HG02943 (cell line): Measurements from ENCODE around the gene GPR42.
"Not testable (repeated sequence)": the region's sequence is repeated elsewhere in the genome, so short reads cannot be mapped to it uniquely, and the experiment has no call there.

Source experiments
- ATAC-seq: cut with Tn5 transposase; IDR thresholded peaks from one replicate; pipeline ENCODE4 v1.9.1; 2021; ENCODE audit warnings: mild to moderate bottlenecking, low read depth, moderate library complexity; ENCODE audit not compliant: unreplicated experiment

The GPR42 gene

DNA sequence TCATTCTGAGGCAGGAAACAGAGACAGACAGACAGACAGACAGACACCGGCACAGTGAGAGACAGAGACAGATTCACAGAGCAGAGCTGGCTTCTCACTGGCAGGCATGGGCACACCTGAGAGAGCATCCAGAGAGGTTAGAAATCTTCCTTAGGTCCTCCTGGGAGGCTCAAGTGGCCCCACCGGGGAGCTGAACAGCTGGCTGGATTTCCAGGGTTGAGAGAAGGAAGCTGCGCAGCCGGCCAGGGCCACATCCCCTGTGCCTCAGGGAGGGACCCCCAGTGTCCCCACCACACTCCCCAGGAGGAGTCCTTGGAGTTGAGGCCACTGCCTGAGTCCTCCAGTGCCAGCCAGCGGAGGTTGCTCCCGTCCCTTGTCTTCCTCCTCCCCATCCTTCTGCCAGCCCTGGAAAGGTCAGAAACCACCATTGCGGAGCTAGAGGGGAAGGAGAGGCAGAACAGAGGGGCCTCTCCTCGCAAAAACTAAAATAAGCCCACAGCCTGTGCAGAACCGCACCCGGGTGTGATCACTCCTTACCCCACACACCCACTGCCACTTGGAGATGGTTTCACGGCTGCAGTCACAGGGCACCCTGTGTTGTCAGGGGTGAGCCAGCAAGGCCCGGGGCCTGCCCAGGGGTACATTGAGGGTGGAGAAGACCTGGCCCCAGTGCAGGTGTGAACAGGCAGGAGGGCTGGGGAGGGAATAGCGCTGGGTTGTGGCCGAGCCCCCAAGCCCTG, 8.4 kb upstream of the GPR42 start:
- ATAC-seq: no peak

DNA sequence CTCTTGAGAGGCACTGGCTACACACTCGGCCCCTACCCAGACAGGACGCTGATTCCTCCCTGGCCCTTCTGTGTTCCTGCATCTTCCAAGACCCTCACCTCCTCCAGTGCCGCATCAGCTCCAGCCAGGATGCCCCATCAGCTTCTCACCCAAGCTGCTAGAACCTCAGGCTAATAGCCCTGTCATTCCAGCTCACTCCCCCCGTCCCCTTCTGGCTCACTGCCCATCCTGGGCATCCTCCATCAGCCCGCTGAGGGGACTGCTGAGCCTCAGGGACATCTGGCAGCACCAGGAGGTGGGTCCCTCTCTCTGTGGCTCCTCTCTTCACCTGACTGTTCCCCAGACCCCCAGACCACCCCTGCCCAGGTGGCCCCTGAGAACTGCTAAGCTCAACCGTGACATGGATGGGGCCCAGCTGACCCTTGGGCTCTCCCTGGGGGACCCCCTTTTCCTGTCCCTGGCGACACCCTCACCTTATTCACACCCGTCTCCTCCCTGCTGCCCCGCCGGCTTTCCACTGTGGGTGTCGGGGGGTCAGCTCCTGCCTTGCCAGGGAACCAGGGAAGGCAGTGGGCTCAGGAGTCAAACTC, 7.8 kb upstream of the GPR42 start:
- ATAC-seq: no peak

DNA sequence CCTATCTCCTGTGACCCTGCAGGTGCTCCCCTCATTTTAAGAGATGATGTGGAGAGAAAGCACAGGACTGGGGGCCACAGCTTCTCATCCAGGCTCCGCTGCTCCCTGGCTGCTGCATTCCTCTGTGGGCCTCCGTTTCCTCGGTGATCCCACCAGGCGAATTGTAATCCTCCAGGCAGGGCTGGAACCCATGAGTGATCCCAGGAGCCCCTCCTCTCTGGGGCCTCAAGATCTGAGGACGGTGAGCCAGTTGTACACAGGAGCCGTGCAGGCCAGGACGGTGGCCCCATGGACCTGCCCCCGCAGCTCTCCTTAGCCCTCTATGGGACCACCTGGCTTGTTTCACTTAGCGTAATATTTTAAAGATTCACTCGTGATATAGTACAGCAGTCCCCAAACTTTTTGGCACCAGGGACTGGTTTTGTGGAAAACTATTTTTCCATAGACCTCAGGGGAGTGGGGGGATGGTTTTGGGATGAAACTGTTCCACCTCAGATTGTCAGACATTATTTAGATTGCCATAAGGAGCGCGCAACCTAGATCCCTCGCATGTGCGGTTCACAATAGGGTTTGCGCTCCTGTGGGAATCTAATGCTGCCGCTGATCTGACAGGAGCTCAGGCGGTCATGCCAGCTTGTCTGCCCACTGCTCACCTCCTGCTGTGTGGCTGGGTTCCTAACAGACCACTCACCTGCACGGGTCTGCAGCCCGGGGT, 7.0 kb upstream of the GPR42 start:
- no peak for ATAC-seq

GRCh38 chr19:35365303-35365702, 5.6 kb upstream of the GPR42 start:
- ATAC-seq: no peak

DNA sequence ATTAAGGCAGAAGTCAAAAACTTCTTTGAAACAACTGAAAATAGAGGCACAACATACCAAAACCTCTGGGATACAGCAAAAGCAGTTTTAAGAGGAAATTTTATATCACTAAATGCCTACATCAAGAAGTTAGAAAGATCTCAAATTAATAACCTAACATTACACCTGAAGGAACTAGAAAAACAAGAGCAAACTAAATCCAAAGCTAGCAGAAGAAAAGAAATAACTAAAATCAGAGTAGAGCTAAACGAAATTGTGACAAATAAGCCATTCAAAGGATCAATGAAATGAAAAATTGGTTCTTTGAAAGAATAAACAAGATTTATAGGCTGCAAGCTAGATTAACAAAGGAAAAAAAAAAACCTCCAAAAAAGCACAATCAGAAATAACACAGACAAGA, 2.5 kb upstream of the GPR42 start:
- no peak for ATAC-seq

DNA sequence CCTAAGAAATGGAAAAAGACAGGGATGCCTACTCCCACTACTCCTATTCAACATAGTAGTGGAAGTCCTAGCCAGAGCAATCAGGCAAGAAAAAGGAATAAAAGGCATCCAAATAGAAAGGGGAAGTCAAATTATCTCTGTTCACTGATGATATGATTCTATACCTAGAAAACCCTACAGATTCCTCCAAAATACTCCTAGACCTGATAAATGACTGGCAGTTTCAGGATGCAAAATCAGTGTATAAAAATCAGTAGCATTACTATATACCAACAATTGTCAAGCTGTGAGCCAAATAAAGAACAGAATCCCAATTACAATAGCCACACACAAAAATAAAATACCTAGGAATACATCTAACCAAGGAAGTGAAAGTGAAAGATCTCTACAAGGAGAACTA, 1.3 kb upstream of the GPR42 start:
- ATAC-seq: no peak

DNA sequence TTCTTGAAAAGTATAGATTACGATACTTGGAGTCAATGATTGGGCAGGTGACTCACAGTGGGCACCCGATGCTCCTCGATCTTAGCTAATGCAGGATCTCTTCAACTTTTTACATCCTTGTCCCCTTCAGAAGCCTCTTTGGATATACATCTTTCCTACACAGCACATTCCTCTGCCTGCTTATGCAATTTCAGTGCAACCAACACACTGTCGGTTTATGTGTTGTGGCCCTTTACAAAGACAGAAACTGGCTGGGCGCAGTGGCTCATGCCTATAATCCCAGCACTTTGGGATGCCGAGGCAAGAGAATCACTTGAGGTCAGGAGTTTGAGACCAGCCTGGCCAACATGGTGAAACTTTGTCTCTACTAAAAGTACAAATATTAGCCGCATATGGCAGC, 2.6 kb downstream of the GPR42 start:
- no peak for ATAC-seq

- not testable (repeated sequence) for ATAC-seq
Measured at GRCh38 chr19:35374031-35374430, 3.2 kb downstream of the GPR42 start.

- ATAC-seq: no peak
Measured at GRCh38 chr19:35375505-35376307, 4.8 kb downstream of the GPR42 start.

GRCh38 chr19:35377656-35378055, 6.8 kb downstream of the GPR42 start:
- no peak for ATAC-seq

- no peak for ATAC-seq
Measured at GRCh38 chr19:35378356-35378755, 7.5 kb downstream of the GPR42 start.

GRCh38 chr19:35379545-35379944, 8.7 kb downstream of the GPR42 start:
- not testable (repeated sequence) for ATAC-seq

DNA sequence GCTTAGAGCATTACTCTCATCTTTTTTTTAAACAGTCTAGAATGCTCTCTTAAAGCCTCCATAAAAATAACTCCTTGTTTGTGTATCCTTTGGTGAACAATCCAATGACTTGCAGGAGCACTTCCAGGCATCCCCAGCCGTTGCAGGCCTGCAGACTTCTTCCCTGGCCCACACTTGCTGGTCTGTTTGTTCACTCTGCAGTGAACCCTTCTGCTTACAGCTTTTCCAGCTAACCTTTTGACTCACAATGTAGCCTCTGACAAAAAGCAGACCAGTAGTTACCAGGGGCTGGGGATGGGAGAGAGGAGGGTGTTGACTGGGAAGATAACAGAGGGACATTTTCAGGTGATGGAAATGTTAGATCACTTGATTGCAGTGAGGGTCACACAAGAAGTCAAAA, 9.1 kb downstream of the GPR42 start:
- no peak for ATAC-seq

DNA sequence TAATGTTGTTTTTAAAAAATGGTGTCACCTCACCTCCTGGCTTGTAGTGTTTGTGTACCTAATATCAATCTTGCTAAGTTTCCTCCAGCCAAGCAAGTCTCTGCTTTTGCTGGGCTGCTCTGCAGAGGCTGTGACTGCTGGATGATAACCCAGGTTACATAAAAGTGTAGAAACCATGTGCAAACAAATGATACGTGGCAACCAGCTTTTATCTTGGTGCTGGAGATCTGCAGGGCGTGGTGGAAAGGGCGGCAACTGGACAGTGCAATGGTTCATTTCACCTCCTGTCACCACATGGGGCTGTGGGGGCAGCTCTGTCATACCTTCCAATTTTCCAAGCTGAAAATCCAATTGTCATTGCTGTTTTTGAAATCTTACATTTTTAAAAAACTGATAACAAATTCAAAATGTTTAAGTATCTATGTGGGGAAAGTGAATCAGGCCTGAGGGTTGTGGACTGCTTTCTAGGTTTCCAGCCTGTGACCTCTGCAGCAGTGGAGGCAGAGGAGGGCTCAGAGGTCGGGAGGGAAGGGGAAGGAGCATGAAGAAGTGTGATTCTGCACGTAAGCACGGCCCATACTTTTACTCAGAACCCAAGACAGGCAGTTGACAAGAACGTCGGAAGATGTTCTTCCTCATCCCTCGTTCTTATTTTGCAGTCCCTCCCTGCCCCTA, 9.7 kb downstream of the GPR42 start:
- no peak for ATAC-seq

GRCh38 chr19:35381318-35381717, 10.4 kb downstream of the GPR42 start:
- ATAC-seq: no peak

- no peak for ATAC-seq
Measured at GRCh38 chr19:35381926-35382325, 11.1 kb downstream of the GPR42 start.

GRCh38 chr19:35383536-35383935, 12.7 kb downstream of the GPR42 start:
- no peak for ATAC-seq

DNA sequence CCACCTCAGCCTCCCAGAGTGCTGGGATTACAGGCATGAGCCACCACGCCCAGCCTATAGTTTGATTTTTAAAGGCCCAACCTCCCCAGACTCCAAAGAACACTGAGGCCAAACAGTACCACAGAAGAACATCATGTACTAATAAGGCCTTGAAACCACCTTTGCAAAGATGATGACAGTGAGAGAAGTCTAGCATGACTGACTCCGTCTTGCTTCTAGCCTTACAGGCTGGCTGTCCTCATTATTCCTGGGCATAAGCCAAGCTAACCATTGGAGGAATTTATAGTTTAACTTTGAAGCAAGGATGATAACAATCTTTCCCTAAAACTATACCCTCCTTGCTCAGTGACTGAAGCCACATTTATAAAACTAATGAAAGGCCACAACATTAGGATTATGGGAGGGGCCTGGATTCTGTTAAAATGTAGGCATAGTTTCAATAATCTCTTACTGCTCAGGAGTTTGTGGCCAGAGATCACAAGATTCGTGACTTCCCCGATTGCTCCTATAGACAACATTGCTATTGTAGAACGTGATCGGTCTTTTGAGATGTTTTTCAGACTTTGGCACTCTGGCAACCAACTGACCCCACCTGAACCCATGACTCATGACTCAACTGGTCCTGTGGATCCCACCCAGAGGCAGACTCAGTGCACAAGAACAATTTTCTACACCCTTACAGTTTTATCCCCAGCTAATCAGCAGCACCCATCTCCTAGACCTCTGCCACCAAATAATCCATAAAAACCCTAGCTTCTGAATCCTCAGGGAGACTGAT, 17.6 kb downstream of the GPR42 start:
- no peak for ATAC-seq

DNA sequence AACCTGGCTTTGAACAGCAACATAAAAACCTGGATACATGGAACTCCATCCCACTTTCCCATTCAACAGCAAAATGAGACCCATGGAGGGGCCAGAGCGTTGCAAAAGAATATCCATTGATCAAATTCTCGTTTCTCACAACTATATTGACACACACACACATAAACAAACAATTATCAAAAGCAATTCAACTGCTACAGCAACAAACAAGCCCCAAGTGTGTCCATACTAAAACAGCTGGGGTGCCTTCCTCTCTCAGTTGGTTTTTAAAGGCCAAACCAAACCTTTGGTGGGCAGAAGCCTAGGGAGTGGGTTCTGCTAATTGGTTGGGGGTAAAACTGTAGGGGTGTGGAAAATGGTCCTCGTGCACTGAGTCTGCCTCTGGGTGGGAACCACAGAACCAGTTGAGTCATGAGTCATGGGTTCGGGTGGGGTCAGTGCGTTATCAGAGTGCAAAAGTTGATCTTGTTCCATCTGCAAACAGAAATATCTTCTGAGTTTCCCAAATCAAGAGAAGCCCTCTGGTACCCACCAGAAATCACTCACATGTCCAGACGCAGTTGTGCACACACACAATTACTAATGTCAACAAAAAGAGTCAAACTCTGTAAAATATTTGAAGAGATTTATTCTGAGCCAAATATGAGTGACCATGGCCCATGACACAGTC, 18.5 kb downstream of the GPR42 start:
- ATAC-seq: no peak
